Measurements from ENCODE around the gene IFITM2. TPM values are rescaled to one million over a fixed set of nuclear protein-coding genes. Genes with fewer than 3 reads are reported as not detected.
"Not testable (repeated sequence)": the region's sequence is repeated elsewhere in the genome, so short reads cannot be mapped to it uniquely, and the experiment has no call there.

IFITM2 gene
- 398 and 518 TPM in 2 replicates for polyA plus RNA-seq (2012; rRNA removed)
- 239 and 341 TPM in 2 replicates for polyA plus RNA-seq (2012; cell fraction: cytosol; rRNA removed)
- polyA plus RNA-seq (2012; cell fraction: nucleus; rRNA removed): 92.5 and 106 TPM in 2 replicates

DNA sequence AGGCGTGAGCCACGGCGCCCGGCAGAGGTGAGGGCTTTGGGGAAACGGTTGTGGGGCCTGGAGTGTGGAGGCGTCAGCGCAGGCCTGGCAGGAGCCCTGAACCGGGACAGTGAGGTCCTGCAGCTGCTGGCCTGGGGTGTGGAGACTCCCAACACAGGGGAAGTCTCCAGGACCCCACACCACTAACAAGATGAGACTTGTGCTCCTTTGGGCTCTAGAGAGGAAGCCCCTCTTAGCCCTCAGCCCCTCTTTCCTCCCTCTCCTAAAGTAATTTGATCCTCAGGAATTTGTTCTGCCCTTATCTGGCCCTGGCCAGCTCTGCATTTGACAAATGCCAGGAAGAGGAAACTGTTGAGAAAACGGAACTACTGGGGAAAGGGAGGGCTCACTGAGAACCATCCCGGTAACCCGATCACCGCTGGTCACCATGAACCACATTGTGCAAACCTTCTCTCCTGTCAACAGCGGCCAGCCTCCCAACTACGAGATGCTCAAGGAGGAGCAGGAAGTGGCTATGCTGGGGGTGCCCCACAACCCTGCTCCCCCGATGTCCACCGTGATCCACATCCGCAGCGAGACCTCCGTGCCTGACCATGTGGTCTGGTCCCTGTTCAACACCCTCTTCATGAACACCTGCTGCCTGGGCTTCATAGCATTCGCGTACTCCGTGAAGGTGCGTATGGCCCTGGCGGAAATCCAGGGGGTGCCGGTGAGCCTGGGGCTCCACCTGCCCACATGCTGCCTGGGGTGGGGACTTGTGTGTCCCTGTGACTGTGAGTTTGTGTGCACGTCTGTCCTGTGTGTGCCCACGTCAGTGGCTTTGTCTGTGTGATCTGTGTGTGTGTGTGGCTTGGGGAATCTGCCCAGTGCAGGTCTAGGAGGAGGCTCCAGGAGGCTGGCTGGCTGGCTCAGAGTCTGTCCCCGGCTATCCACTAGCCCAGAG is at the start of gene IFITM2:
Gene IFITM2 (plus strand): TSS at position 51 of the 943 bp plus-strand sequence. CDS start 377 bp downstream, at position 428.
- peak within 1 kb of the TSS; percentile 28; the same call in 1 of the 2 replicates for H3K4me2 ChIP-seq
- peak within 1 kb of the TSS in 1 of 2 experiments; percentile 34; a peak in 1 of 4 replicates for H3K27ac ChIP-seq (ENCODE audit: low read depth in 2 of 2, low read length in 1 of 2)
- H3K4me1 ChIP-seq (ENCODE audit: control insufficient read depth in 1 of 2, insufficient read depth in 2 of 2, low read depth in 1 of 2, low read length in 1 of 2); H3K9me2 ChIP-seq; DNase-seq; H4K20me1 ChIP-seq (ENCODE audit: insufficient read depth); POLR2A ChIA-PET; H2AFZ ChIP-seq (ENCODE audit: low read depth); H3K36me3 ChIP-seq (replicated peaks in 1 of 2; ENCODE audit: control insufficient read depth in 1 of 2, insufficient read depth in 2 of 2, low read length in 1 of 2); H3K9me3 ChIP-seq; H3K9ac ChIP-seq; H3K27me3 ChIP-seq (ENCODE audit: insufficient read depth): not testable (repeated sequence)
- WGBS (ENCODE audit: low lambda C conversion rate): 36% methylated on average over 6 of the region's 28 CpGs
- CTCF ChIA-PET: interaction anchor here (1.4 to 1.8 kb wide), 3 partner anchors 18 to 140 kb away, joined by 3 to 5 read pairs (median 3); no protein-coding TSS in a partner anchor
- peak within 1 kb of the TSS in 1 of 2 experiments; percentile 45; a peak in 2 of 4 replicates for H3K4me3 ChIP-seq (ENCODE audit: low read depth in 2 of 2, low read length in 1 of 2)
- 0 out of 2 replicates have a peak, but pooled peaks have one; percentile 16 for TF ChIP-seq TAF1 (IDR thresholded peaks at IDR 0.05; ENCODE audit: borderline replicate concordance, low read depth, low read length)
- peak; percentile 61 for TF ChIP-seq GABPA (IDR thresholded peaks at IDR 0.05; ENCODE audit: low read depth)
- TF ChIP-seq PBX3 (IDR thresholded peaks at IDR 0.05): 0 out of 2 replicates have a peak, but pooled peaks have one; percentile 17
- peak; percentile 47; the same call in 1 of the 2 replicates for TF ChIP-seq TCF12 (IDR thresholded peaks at IDR 0.05)
- 0 out of 2 replicates have a peak, but pooled peaks have one; percentile 23 for TF ChIP-seq ELF1 (IDR thresholded peaks at IDR 0.05)
- TF ChIP-seq, protein P1, sequence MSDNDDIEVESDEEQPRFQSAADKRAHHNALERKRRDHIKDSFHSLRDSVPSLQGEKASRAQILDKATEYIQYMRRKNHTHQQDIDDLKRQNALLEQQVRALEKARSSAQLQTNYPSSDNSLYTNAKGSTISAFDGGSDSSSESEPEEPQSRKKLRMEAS (IDR thresholded peaks at IDR 0.05; ENCODE audit: low read depth): peak; percentile 15; the same call in 1 of the 2 replicates
- H3F3A ChIP-seq (replicated peaks; ENCODE audit: insufficient read depth): peaks cover 13% of the 10 kb centered on the region
- peaks cover 11% of the 10 kb centered on the region; the same call in 1 of the 2 replicates for H3K79me2 ChIP-seq (ENCODE audit: insufficient read depth)

DNA sequence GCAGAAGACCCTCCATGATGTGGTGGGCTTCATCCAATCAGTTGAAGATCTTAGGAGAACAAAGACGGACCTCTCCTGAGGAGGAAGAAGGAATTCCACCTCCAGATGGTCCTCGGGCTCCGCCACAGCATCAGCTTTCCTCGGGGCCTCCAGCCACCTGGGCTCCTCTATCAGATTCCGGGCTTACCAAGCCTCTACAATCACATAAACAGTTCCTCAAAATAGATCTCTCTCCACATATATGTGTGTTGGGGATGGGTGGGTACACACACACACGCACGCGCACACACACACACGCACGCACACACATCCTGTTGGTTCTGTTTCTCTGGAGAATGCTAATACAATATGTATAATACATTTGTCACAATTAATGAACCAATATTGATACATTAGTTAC is 48.2 kb upstream of the IFITM2 start:
- no peak overlapping the region for H3K9ac ChIP-seq
- H3K4me2 ChIP-seq: no peak overlapping the region
- no peaks in the 10 kb centered on the region for H3K9me2 ChIP-seq
- H3K4me1 ChIP-seq (ENCODE audit: control insufficient read depth in 1 of 2, insufficient read depth in 2 of 2, low read depth in 1 of 2, low read length in 1 of 2): no peaks in the 10 kb centered on the region
- no peaks in the 10 kb centered on the region for H3K36me3 ChIP-seq (replicated peaks in 1 of 2; ENCODE audit: control insufficient read depth in 1 of 2, insufficient read depth in 2 of 2, low read length in 1 of 2)
- ChIA-PET CTCF (interaction anchor here (1.7 kb wide), 1 partner anchor 9 kb away, joined by 5 read pairs; no protein-coding TSS in a partner anchor), POLR2A (no interaction called here)
- no peaks in the 10 kb centered on the region for H3K9me3 ChIP-seq
- no peak for DNase-seq
- no peak overlapping the region for H2AFZ ChIP-seq (ENCODE audit: low read depth)
- H3K79me2 ChIP-seq (ENCODE audit: insufficient read depth): no peaks in the 10 kb centered on the region
- WGBS (ENCODE audit: low lambda C conversion rate): 65% methylated on average over 10 of the region's 10 CpGs
- no peak overlapping the region for H3K4me3 ChIP-seq (ENCODE audit: low read depth in 2 of 2, low read length in 1 of 2)
- H3K27ac ChIP-seq (ENCODE audit: low read depth in 2 of 2, low read length in 1 of 2): no peak overlapping the region
- H3K27me3 ChIP-seq (ENCODE audit: insufficient read depth): no peaks in the 10 kb centered on the region
- peaks cover 8% of the 10 kb centered on the region for H3F3A ChIP-seq (replicated peaks; ENCODE audit: insufficient read depth)
- H4K20me1 ChIP-seq (ENCODE audit: insufficient read depth): no peaks in the 10 kb centered on the region
- no peak for TF ChIP-seq POLR2AphosphoS5 (IDR thresholded peaks at IDR 0.05; ENCODE audit: low read depth, low read length)
- TF ChIP-seq EP300 (IDR thresholded peaks at IDR 0.05; ENCODE audit: borderline replicate concordance in 1 of 2, low read depth in 1 of 2, low read length in 1 of 2): no peak
- TF ChIP-seq PBX3 (IDR thresholded peaks at IDR 0.05): no peak
- TF ChIP-seq FOSL2 (IDR thresholded peaks at IDR 0.05; ENCODE audit: borderline replicate concordance, low read depth): no peak
- no peak for TF ChIP-seq SMC3 (IDR thresholded peaks at IDR 0.05; ENCODE audit: low read depth, low read length)
- no peak for TF ChIP-seq MEF2A (IDR thresholded peaks at IDR 0.05; ENCODE audit: borderline replicate concordance, low read depth)
- TF ChIP-seq, protein P2, sequence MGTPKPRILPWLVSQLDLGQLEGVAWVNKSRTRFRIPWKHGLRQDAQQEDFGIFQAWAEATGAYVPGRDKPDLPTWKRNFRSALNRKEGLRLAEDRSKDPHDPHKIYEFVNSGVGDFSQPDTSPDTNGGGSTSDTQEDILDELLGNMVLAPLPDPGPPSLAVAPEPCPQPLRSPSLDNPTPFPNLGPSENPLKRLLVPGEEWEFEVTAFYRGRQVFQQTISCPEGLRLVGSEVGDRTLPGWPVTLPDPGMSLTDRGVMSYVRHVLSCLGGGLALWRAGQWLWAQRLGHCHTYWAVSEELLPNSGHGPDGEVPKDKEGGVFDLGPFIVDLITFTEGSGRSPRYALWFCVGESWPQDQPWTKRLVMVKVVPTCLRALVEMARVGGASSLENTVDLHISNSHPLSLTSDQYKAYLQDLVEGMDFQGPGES (IDR thresholded peaks at IDR 0.05; ENCODE audit: low read depth, low read length): no peak
- no peak for TF ChIP-seq CTCF (IDR thresholded peaks at IDR 0.05)
- no peak for TF ChIP-seq SIN3A (IDR thresholded peaks at IDR 0.05; ENCODE audit: borderline replicate concordance, low read depth, low read length)
- TF ChIP-seq TCF12 (IDR thresholded peaks at IDR 0.05): no peak
- TF ChIP-seq, protein P1 (IDR thresholded peaks at IDR 0.05; ENCODE audit: low read depth): no peak
